ENCODE measurements around the gene LYZL6. TPM values are rescaled to one million over a fixed set of nuclear protein-coding genes. Genes with fewer than 3 reads are reported as not detected.

LYZL6 gene, protein sequence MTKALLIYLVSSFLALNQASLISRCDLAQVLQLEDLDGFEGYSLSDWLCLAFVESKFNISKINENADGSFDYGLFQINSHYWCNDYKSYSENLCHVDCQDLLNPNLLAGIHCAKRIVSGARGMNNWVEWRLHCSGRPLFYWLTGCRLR
- total RNA-seq (2022; extraction: Qiagen RNA extraction; ENCODE audit: low read depth): not detected in 5 replicates

DNA sequence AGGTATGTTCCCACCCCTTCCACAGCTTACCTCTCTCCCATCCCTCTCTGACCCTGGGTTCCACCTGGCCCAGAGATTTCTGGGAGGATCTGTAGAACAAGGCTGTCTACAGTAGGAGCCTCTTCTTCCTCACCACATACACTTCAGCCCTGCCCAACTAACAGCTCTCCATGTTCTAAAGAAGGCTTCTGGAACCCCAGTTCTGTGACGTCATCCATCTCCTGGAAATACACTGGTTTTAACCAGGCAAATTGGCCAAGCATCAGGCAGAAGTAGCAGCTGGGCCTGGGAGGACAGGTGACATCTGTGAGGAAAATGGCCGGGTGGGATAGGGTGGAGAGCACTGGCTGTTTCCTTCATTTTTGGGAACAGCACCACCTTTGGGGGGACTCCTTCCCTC is at the start of gene LYZL6:
Gene LYZL6, minus strand, starts transcription at position 177 of the 400 bp plus-strand sequence. CDS start 4,357 bp downstream, outside the sequence.

DNA sequence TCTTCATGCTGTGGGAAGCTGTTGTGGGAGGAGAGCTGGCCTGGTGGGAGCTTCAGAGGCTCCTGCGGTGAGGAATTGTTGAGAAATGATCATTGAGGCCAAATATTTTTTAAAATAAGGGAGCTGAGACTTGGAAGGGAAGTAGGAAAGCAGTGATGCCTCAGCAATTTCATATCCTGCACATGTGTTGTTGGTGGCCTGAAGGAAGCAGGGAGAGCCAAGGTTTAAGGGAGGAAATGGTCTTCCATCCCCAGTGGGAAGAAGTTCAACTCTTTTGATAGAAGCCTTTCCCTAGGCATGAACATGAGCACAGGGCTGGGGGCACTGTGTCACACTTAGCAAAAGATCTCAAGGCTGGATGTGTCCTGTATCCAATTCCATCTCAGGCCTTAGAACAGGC is 43.1 kb upstream of the LYZL6 start, which contains the start of gene CCL14:
Gene CCL14, minus strand, starts transcription at position 87 of the 400 bp plus-strand sequence. Its CDS starts 80 bp downstream, at position 7.

DNA sequence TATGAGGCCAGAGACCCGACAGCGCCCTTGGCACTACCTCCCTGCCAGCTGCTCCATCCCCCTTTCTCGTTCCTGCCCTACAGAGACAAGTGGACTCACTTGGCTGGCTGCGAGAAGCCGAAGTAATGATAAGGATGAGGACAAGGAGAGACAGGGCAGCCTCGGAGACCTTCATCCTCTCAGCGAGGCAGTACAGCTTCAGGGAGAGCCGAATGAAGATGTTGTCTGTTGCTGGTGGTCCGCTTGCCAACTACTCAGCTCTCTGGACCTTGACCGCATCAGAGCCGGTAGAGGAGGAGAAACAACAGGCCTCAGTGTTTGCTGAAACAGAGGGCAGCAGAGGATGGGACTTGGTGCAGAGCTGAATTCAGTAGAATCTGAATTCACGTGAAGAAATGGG is 37.7 kb upstream of the LYZL6 start, which contains the start of gene CCL16:
Gene CCL16, minus strand, starts transcription at position 252 of the 400 bp plus-strand sequence. Its CDS starts 77 bp downstream, at position 175.

DNA sequence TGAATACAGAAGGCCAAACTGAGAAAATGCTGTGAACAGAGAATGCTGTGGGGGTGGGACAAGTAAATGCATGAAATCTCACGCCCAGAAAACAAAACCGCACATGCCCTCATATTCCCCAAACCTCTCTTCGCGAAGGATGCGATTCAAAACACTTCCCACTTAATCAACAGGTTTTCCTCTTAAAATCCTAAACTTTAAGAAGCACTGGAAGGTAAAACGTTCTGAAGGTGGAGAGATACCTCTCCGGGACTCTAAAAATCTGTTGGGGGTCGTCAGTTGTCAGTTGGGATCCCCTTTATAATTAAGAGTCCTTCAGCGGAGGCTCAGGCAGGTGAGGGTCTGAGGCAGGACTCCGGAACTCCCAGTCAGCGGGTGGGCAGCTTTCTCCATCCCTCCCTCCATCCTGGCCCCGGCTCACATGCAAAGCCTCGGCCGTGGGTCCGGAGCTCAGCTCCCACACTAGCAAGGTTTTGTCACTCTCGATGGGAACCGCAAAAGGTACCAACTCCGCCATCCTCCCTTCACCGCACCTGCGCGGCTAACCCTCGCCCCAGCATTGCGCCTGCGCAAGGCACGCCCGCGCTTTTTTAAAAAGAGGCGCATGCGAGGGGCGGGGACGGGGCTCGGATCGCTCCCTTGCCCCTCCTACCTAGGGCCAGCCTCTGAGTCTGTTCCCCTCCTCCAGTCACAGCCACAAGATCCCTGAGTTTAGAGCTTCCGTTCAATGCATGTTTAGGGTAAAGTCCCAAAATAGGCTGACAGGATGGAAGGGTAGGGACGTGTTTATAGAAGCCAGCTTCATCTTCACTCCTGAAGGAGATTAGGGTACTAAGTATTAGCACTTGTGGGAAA is 13.1 kb downstream of the LYZL6 start, which contains the start of gene RDM1:
Gene RDM1, minus strand, starts transcription at position 563 of the 855 bp plus-strand sequence. Its CDS starts 46 bp downstream, at position 517.

Other genes with a start within 250 kb of the LYZL6 start
- gene RASL10B, start 212.1 kb downstream of the LYZL6 start, total RNA-seq (2022; extraction: Qiagen RNA extraction; ENCODE audit: low read depth): 0.05 to 0.13 TPM (median 0.08 TPM) in 4 of 5 replicates, not detected in the other
- gene GAS2L2, start 190.5 kb downstream of the LYZL6 start, total RNA-seq (2022; extraction: Qiagen RNA extraction; ENCODE audit: low read depth): 0.06 to 0.08 TPM (median 0.06 TPM) in 4 of 5 replicates, not detected in the other
- 0.33 to 0.70 TPM (median 0.53 TPM) in 4 of 5 replicates, not detected in the other for gene C17orf50, start 182.8 kb downstream of the LYZL6 start, total RNA-seq (2022; extraction: Qiagen RNA extraction; ENCODE audit: low read depth)
- gene MMP28, start 148.1 kb downstream of the LYZL6 start, total RNA-seq (2022; extraction: Qiagen RNA extraction; ENCODE audit: low read depth): 4.1 to 7.9 TPM (median 6.6 TPM) in 5 replicates
- 190 to 245 TPM (median 208 TPM) in 5 replicates for gene TAF15, start 134.2 kb downstream of the LYZL6 start, total RNA-seq (2022; extraction: Qiagen RNA extraction; ENCODE audit: low read depth)
- not detected in 5 replicates for gene HEATR9, start 74.8 kb downstream of the LYZL6 start, total RNA-seq (2022; extraction: Qiagen RNA extraction; ENCODE audit: low read depth)
- 0.88 to 2.2 TPM (median 1.5 TPM) in 5 replicates for gene CCL5, start 63.4 kb downstream of the LYZL6 start, total RNA-seq (2022; extraction: Qiagen RNA extraction; ENCODE audit: low read depth)
- gene RDM1, start 12.9 kb downstream of the LYZL6 start, total RNA-seq (2022; extraction: Qiagen RNA extraction; ENCODE audit: low read depth): 2.2 to 4.6 TPM (median 3.4 TPM) in 5 replicates
- not detected in 5 replicates for gene CCL16, start 37.8 kb upstream of the LYZL6 start, total RNA-seq (2022; extraction: Qiagen RNA extraction; ENCODE audit: low read depth)
- gene CCL14, start 43.0 kb upstream of the LYZL6 start, total RNA-seq (2022; extraction: Qiagen RNA extraction; ENCODE audit: low read depth): not detected in 5 replicates
- not detected in 5 replicates for gene CCL15, start 57.8 kb upstream of the LYZL6 start, total RNA-seq (2022; extraction: Qiagen RNA extraction; ENCODE audit: low read depth)
- not detected in 5 replicates for gene CCL23, start 74.3 kb upstream of the LYZL6 start, total RNA-seq (2022; extraction: Qiagen RNA extraction; ENCODE audit: low read depth)
- gene CCL18, start 120.6 kb upstream of the LYZL6 start, total RNA-seq (2022; extraction: Qiagen RNA extraction; ENCODE audit: low read depth): not detected in 5 replicates
- not detected in 5 replicates for gene CCL3, start 146.4 kb upstream of the LYZL6 start, total RNA-seq (2022; extraction: Qiagen RNA extraction; ENCODE audit: low read depth)
- not detected in 5 replicates for gene CCL4, start 160.1 kb upstream of the LYZL6 start, total RNA-seq (2022; extraction: Qiagen RNA extraction; ENCODE audit: low read depth)
- gene TBC1D3B, start 232.9 kb upstream of the LYZL6 start, total RNA-seq (2022; extraction: Qiagen RNA extraction; ENCODE audit: low read depth): 0.74 to 3.4 TPM (median 2.4 TPM) in 5 replicates

Data from A549 treated with RU486 at 1 μM for 4 hours (cell line).